Iris pigment epithelial cell (primary cell): Measurements from ENCODE around the gene IRX6.
A peak's percentile ranks its signal among the peaks of the same experiment; 100 is the strongest.

Experiments
- DNase-seq: peaks from one replicate; pipeline ENCODE4 v3.0.0-alpha.2; 2011; ENCODE audit warnings: low read depth

The IRX6 gene

DNA sequence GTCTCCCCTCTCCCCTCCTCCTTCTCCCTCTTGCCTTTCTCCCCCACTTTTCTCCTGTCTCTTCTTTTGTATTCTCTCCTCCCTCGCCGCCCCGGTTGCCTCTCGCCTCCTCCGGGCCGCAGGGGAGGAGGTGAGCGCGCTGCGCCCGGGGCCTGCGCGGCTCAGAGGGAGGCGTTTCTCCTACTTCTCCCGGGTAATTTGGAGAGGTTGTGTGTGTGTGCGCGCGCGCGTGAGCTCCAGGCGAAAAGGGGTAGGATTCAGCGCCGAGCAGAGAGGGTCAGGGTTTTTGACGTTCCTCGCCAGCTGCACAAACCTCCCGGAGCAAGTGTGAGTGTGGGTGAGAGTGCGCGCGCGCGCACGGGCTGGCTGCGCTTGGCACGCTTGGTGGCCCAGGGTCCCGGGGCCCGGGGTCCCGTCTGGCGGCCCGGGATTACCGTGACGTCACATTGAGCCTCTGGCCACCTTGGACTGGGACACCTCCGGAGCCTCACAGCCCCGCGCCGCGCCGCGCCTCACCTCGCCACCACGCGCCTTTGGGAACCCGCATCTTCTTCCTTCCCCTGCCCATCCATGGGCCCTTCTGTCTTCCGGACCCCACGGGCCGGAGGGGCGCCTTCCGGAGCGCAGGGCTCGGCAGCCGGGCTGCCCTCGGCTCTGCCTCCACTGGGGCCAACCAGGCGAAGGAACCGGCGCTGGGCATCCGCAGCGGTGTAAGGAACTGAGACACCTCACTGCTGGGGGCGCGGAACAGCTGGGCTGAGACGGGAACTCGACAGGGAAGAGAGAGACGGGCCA is 479 bp downstream of the IRX6 start:
- DNase-seq = no peak

DNA sequence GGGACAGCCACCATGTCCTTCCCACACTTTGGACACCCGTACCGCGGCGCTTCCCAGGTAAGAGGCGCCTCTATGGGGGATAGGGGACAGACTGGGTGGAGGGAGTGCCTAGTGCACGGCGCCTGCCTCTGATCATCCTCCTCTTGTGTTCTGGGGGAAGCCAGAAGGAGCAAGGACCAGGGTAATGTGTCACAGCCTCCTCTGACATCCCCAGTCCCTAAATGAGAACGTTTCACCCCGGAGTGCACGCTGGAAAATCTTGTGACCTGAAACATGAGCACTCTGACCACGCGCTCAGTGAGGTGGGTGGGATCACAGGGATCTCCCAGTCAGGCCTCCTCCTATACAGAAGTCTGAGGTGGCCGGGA is 1.1 kb downstream of the IRX6 start:
- DNase-seq = no peak

DNA sequence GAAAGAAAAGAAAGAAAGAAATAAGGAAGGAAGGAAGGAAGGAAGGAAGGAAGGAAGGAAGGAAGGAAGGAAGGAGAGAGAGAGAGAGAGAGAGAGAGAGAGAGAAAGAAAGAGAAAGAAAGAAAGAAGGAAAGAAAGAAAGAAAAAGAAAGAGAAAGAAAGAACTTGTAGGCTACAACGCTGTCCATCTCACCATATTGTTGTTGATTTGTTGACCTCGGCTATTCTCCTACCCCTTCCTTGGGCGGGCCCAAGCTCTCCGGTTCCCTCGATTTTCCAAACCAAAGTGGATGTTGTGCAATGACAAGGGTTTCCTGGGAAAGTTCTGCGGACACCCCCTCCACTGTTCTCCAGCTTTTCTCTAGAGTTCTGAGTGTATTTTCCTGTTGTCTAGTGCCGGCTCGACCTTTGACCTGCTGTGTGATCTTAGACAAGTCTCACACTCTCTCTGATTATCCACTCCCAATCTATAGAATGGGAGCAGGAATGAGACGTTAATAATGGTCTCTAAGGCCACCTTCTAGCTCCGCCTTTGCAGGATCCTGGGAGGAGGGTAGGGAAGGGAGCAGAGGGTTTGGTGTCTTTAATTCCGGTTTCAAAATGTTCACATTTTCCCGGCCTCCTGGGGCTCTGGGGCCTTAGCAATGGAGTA is 1.6 kb downstream of the IRX6 start:
- no peak for DNase-seq

DNA sequence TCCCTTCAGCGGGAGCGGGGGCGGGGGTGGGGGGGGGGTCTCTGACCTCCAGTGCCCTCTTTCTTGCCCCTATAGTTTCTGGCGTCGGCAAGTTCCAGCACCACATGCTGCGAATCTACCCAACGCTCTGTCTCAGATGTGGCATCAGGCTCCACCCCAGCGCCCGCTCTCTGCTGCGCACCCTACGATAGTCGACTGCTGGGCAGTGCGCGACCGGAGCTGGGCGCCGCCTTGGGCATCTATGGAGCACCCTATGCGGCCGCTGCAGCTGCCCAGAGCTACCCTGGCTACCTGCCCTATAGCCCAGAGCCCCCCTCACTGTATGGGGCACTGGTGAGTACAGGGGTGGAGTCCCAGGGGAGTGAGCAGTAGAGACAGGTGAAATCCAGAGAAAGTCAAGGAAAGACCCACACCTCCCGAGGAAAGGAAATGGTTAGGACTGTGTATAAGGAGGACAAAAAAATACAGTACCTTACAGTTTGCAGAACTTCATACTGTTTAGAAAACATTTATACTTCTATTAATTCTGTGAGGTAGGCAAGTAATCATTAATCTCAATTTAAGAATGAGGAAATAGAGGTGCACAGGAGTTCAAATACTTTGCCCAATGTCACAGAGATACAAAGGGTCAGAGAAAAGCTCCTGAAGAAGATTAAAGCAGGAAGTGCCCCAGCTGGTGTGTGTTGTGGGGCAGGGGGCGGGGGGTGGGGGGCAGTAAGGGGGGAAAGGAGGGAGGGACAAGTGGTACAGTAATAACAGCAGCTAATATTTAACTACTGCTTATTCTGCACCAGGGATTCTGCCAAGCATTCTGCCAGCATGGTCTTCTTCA is 2.5 kb downstream of the IRX6 start:
- no peak for DNase-seq

DNA sequence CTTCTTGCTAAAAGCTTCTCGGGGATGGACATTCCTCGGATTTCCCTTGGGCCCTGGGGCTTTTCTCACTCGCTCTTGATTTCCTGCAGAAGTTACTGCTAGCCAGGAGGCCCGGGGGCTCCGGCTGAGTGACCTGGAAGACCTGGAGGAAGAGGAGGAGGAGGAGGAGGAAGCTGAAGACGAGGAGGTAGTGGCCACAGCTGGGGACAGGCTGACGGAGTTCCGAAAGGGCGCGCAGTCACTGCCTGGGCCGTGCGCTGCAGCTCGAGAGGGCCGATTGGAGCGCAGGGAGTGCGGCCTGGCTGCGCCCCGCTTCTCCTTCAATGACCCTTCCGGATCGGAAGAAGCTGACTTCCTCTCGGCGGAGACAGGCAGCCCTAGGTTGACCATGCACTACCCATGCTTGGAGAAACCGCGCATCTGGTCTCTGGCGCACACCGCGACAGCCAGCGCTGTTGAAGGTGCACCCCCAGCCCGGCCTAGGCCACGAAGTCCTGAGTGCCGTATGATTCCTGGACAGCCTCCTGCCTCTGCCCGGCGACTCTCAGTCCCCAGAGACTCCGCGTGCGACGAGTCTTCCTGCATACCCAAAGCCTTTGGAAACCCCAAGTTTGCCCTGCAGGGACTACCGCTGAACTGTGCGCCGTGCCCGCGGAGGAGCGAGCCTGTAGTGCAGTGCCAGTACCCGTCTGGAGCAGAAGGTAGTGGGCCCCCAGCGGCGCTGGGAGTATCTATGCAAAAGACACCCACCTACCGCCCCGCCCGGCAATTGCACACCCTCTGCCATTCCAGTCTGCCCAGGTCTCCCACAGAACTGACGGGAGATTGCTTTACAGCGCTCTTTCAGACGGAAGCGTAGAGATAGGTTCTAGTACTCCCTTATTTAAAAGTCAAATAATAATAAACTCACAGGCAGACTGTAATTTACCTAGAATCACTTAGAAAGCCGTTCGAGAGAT is 4.9 kb downstream of the IRX6 start:
- DNase-seq = no peak

DNA sequence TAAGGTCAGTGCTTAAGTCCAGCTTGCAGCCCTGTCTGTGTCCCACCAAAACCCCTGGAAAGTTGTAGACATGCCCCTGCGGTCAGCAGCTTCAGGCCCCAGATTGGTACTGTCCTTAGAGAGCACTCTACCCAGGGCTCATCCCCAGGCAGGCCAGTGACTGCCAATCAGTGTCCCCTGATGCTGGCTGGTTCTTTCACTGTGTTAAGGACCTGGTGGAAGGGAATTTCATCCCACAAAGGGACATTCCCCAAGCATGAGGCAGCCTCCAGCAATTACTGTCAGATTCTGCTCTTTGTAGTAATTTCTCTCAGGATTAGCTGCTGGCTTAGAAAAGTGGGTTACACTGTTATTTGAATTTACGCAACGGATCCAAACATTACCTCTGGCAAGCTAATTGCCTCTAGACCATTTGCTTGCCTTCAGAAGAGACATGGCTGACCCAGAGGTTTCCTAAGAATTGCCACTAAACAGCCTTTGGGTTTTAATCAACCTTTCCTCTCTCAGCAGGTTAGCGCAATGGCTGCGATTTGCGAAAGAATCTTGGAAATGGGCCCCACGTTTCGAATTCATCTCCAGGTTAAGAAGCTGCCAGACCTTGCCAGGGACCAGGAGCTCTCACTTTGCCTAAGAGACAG is 5.9 kb downstream of the IRX6 start:
- DNase-seq = no peak

DNA sequence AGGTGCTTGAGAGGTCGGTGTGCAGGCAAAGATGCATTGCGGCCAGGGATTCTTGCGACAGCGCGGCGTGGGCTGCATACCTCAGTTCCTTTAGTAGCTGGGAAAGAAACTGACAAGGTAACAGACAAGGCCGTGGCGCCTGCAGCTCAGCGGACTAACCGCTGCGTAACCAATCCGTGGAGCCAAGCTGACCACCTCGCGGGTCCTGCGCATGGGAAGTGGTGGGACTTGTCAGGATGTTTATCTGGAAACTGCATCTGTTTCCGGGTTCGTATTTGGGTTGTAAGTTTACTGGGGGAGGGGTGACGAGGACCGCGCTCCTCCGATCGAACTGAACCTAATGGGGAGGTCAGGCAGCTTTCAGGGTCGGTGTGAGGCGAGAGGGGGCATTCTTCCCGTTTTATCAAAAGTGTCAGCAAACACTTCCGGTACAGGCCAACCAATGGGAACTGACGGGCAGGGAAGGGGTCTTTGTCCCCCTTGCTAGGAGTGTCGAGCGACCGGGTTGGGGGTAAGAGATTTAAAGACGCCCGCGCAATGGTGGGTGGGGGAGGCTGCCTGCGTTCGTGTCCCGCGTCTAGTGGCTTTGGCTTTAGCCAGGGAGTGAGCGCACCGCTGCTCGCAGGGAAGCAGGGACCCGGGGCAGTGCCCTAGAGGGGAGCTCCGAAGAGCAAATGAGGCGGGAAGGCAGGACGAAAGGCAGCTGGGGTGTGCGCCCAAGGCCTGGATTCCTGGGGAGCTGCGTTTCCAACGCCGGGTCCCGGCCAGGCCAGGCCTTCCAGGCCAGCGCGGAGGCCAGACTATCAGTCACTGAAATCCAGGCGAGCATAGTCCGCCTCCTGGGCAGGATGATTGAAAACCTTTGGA is 7.0 kb downstream of the IRX6 start:
- no peak for DNase-seq

DNA sequence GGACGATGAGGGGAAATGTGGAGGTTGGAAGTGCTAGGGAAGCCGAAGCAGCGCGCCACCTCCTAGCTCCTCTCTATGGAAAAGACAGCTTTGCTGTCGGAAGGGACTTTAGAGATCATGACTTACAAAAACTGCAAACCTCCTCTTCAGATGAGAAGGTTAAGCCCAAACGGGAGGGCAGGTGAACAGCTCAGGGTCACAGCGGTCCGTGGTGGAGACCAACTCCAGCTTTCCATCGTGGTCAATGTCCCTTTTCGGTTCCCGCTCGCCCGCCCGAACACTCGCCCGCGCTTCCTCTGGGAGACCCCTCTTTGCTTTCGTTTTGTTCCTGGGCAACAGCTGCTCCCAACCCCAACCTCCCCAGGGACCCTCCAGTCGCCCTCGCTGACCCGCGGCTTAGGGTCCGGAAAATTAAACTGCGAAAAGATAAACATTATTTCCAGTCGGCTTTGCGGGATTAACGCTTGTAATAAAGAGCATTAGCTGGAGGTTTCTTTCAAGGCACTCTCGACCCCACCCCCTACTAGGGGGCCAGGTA is 7.7 kb downstream of the IRX6 start:
- no peak for DNase-seq

DNA sequence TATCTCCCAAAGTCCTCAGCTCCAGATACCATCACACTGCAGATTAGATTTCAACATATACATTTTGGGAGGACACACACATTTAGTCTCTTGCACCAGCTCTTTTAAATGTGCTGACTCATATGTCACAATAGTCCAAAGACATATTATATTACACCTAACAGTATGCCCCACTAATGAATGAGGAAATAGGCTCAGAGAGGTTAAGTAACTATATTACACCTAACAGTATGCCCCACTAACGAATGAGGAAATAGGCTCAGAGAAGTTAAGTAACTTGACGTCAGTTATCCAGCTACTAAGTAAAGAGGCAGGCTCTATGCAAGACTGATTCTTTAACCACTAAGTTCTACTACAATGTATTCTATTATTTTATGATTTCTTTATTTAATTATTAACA is 9.7 kb downstream of the IRX6 start:
- DNase-seq = no peak

DNA sequence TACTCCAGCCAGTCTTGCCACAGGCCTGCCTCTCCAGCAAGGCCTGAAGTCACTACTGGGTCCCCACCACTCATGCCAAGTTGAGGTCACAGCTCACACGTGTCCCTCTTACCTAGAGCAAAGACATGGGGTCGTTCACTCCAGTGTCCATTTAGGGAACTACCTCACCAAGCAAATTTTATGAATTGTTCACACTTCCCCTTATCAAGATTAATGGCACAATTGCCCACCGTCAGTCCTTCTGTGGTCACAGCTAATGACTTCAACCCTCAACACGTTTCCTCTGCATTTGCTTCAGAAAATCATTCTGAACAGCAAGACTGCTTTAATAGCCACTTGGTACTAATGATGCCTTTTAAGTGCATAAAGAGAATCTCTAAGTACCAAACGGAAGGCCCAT is 14.6 kb downstream of the IRX6 start:
- DNase-seq = no peak

DNA sequence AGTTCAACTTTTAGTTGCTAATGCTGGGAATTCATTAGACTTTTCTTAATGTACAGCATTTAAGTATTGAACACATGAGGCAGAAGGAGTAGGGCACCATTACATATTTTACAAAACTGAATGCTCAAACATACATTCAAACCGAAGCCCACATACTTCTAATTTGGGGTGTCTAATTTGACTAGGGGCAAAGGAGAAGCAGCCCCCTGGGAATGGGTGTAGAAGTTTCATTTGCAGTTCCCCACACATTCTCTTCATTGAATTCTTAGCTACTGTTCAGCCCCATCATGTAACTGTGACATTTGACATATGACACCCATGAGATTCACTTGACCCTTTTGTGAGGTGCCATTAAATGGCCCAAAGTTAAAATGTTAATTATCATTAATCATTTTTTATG is 16.4 kb downstream of the IRX6 start:
- no peak for DNase-seq

DNA sequence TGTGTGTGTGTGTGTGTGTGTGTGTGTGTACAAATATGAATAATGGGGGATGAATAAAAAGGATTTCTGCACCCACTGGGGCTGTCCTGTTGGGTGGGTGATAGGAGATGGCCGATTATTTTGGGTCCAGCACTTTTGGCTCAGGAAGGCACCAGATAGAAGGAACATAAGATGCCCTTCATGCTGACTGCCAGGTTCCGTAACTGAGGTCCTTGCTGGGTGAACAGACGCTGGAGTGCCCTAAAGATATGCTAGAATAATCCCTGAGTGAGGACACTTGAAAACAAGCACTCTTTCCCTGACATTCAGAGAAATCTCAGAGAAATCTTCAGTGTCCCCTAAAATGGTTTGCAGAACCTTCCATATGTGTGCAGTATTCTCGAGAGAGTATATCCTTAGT is 17.7 kb downstream of the IRX6 start:
- DNase-seq = no peak

DNA sequence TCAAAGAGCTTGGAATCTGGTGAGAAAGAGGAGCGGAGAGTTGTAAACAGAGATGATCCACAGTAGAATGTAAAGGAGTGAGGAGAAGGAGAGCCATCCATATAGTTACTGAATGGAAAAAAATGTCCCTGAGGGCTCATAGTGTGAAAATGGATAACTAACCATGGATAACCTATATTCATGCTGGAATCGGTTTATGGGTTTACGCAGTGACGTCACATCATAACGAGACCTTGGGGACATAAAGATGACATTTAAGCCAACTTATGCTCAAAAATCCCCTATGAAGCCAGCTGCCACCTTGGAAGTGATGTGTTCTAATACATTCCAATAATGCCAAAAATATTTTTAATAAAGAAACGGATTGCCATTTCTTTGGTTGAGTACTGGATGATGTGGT is 22.5 kb downstream of the IRX6 start:
- no peak for DNase-seq

DNA sequence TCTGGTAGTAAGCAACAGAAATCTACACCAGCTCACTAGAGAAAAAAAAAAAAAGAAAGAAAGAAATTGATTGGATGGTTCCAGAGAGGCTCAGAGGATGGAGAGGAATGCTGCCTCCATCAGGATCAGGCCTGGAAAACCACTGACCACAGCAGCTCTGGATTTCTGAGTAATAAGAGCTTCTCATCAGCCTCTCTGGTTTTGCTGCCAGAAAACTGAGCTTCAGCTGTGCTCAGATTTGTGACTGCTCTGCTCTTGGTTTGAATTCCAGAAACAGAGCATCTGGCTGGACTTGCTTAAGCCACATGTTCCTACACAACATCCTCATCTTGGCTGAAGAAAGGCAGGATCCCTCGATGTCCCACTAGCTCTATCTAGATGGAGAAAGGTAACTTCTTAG is 25.9 kb downstream of the IRX6 start:
- DNase-seq = no peak

DNA sequence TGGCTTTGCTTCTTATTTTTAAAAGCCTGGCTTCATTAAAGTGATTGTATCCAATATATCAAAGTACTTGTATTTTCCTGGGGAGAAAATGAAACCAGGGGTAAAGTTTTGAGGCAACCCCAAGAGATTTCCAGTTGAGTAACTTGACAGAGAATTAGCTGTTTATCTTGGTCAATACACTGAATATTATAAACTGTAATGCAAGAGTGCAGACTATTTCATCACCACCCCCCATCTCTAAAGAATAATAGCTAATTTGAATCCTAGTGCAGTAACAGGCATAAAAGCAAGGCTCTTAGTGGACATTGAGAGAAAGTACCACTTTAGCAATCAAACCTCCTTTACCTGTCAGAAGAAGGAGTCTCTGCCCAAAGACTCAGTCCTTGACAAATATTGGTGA is 27.0 kb downstream of the IRX6 start:
- no peak for DNase-seq

DNA sequence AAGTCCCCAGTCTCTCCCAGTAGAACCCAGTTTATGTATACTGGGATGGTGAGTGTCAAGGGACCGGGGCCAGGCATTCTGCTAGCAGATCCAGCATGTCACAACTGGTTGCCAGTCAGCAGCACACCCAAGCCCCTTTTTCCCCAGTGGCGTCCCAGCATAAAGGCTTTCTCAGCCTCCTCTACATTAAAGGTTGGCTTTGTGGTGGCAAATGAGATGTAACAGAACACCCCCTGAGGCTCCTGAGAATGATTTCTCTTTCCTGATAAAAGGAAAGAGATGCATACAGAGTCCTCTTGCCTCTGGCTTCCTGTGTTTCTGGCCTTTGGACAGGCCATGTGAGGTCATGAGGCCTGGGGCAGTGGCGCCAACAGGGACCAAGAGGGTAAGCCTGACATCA is 27.9 kb downstream of the IRX6 start:
- DNase-seq = no peak

DNA sequence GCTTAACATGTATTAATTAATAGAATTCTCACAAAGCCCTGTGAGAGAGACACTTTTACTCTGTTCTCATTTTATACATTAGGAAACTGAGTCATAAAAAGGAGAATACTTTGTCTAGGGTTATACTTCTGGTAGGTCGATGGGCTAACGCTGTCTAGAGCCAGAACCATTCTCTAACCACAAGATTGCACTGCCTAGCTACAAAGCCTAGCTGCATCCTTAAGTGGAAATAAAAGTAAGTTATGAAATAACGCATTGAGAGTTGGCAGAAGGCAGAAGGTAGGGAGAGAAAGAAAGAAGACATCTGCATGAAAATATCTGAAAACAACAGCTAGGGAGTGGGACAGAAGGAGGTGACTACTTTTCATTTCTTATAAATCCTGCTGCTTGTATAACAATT is 33.2 kb downstream of the IRX6 start:
- no peak for DNase-seq

DNA sequence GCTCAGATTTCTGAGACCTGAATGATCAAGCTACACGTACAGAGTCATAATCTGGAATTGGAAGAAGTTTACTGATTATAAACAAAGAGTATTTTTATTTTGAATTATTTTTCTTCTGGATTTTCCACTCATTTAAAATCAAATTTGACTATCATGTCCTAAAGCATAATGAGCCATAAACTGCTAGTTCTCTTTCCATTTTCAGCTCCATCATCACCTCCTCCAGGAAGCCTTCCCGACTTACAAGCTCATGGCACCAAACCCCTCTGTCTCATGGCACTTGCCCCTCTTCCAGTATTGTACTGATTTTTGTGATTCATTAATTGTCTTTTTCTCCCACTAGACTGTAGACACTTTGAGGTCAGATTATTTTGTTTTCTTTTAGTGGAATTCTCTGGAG is 35.9 kb downstream of the IRX6 start:
- no peak for DNase-seq

DNA sequence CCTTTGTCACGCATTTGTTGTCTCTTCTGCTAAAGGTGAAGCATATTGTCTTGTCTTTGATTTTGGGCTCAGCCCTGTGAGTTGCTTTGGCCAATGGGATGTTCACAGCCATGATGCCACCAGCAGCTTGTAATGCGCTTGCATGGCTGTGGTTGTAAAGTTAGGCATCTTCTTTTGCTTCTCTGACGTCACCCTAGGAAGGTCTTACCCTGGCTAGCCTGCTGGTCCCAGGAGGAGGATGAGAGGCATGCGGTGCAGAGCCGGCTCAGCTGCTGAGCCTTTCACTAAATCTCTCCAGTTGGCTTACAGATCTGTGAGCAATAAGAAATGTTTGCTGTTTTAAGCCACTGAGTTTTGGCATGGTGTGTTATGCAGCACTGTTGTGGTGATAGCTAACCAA is 40.8 kb downstream of the IRX6 start:
- no peak for DNase-seq

DNA sequence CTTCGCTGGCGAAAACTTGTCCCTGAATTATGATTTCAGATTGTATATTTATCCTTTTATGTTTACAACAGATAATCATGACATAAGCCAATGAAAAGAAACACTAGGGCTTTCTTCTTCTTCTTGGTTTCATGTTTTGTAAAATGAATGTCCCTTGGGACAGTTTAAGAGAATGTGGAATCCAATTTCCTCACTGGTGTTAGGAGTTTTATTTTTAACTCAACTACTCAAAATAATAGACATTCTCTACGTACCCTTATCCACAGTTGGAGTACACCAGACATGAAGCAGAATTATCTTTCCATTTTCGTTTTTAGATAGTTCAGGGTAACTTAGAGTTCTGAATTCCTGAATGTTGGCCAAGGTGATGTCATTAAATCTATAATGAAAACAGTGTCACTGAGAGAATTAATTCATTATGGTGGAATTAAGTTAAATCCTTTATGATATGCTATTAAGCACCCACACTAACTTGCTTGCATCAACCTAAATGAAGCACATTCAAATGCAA is 43.4 kb downstream of the IRX6 start:
- peak; percentile 9 for DNase-seq
